ENCODE results near the gene DEFB110.

Gene DEFB110

GRCh38 chr6:50021894-50022293 is at the start of gene DEFB110:
Gene DEFB110 (minus strand): TSS chr6:50021994. CDS start chr6:50021935, 59 bp downstream.
- DNase-seq = no peak

DNA sequence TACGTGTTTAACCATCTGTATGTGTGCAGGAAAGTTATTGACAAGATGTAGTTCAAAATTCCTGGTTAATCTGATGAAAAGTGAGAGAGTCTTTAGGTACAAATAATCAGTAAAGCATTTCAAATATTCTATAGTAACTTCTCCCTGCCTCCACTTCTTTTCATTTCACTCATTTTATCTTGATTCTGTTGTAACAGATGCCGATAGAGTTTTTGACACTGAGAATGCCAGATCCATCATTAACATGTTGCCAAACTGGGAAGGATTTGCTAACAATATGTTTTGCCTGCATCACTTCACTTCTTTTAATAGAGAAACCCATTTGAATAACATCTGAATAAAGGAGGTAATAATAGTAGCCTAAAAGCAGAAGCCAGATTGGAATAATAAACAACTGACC is 48.3 kb upstream of the DEFB110 start:
- no peak for DNase-seq

- no peak for DNase-seq
Observed at GRCh38 chr6:50062051-50062450, 40.3 kb upstream of the DEFB110 start.

- DNase-seq = no peak
Observed at GRCh38 chr6:50056242-50056641, 34.4 kb upstream of the DEFB110 start.

- no peak for DNase-seq
Observed at GRCh38 chr6:50049829-50050228, 28.0 kb upstream of the DEFB110 start, which contains the start of gene DEFB112. Gene DEFB112 (minus strand): TSS chr6:50049929. CDS start chr6:50049869, 60 bp downstream.

- no peak for DNase-seq
Observed at GRCh38 chr6:50047026-50047425, 25.2 kb upstream of the DEFB110 start.

- no peak for DNase-seq
Observed at GRCh38 chr6:50030777-50031562, 9.2 kb upstream of the DEFB110 start.

DNA sequence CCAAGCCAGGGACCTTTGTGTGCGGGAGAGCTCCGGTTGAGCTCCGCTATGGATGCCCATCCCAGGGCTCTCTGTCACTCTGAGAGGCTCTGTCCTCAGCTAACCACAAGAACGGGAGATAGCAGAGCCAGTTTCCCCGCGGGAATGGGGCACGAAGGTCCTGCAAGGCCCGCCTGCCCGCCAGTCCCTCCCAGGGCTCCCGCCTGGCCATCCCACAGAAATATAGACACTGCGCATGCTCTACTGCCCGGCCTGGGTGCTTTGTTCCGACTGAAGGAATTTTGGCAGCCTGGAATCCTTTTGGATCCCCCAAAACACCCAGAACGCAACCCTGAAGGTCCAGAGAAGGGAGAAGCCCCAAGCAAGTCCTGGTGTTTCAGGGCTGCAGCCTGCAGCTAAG is 8.6 kb upstream of the DEFB110 start:
- DNase-seq = no peak

- no peak for DNase-seq
Observed at GRCh38 chr6:50025258-50025657, 3.5 kb upstream of the DEFB110 start.

- DNase-seq = no peak
Observed at GRCh38 chr6:50007819-50008218, 14.0 kb downstream of the DEFB110 start.

DNA sequence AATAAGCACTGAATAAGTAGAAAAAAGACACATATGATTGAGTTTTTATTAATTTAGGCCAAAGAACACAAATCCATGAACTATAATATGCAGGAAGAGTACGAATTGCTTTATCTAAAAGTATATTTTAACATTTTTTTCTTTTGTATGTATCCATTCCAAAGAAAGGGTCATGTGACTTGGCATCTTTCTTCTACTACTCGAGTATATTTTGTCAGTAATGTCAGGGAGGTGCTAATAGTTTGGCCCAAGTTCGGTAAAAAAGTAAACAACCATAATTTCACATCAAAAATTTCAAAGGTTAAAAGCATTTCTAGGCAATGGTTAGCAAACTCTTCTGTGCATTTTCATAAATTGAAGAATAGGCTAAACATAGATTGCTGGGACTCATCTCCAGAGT is 18.7 kb downstream of the DEFB110 start:
- no peak for DNase-seq

- no peak for DNase-seq
Observed at GRCh38 chr6:49995278-49995677, 26.5 kb downstream of the DEFB110 start.

GRCh38 chr6:49988900-49989299 is 32.9 kb downstream of the DEFB110 start:
- DNase-seq = no peak

GRCh38 chr6:49987749-49988148 is 34.0 kb downstream of the DEFB110 start:
- DNase-seq = no peak

DNA sequence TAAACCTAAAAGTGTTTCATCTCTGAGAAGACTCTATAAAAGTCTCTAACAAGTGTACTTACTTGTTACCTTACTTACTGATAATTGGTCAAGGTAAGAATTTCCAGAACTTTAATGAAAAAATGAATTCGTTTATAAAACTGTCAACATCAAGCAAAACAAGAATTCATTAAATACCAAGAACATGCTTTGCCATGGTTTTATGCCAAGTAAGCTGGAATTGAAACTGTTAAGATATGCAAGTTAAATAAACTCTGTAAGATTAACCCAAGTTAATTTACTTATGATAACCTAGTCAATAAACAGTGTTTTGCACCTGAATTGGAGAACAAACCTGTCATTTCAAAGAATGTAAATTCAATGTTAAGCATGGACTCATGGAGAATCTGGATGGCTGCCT is 35.2 kb downstream of the DEFB110 start:
- DNase-seq = no peak

DNA sequence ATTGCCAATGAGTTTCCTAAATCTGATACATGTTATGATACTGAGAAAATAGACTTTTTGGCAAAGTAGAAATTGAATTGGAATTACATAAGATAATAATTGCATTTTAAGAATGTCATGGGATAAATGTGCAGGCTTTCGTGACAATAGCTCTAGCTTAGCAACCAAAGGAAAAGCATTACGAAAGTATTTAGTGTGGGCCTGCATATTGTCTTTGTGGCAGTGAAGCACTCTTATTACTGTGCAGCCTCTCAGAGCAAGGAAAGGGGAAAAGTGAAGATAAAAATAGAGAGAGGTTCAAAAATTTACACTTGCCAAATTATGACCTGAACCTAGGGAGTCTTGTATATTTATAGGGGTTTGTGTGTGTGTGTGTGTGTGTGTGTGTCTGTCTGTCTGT is 39.7 kb downstream of the DEFB110 start:
- DNase-seq = no peak

DNA sequence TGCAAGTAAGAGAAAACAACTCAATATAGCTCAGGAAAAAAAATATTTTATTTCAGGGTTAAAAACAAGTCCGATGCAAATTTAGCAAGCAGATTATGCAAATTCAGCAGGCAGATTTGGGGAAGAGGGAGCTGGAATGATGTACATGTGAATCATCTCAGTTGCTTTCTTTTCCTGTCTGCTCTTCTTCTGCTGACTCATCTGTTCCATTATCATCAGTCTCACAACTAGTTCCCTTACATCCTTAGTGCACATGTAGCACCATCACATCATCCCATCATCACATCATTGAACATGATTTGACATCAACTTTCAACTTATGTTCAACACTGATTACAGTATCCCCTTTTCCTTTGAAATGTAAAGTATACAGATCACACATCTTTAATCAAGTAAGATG is 40.9 kb downstream of the DEFB110 start:
- DNase-seq = no peak

- no peak for DNase-seq
Observed at GRCh38 chr6:49979584-49979983, 42.2 kb downstream of the DEFB110 start.

- DNase-seq = no peak
Observed at GRCh38 chr6:49978332-49979226, 43.2 kb downstream of the DEFB110 start.

- DNase-seq = no peak
Observed at GRCh38 chr6:49969605-49970004, 52.2 kb downstream of the DEFB110 start, which contains the start of gene DEFB113. Gene DEFB113 (minus strand): TSS chr6:49969625. CDS start chr6:49969625, 0 bp downstream.
